Fibroblast of peridontal ligament (primary cell): ENCODE data around the gene TLR9.
"Not testable (repeated sequence)": the region's sequence is repeated elsewhere in the genome, so short reads cannot be mapped to it uniquely, and the experiment has no call there.

Source experiments
- DNase-seq: peaks from one replicate; pipeline ENCODE4 v3.0.0-alpha.2; 2010; ENCODE audit errors: extremely low read depth

TLR9 gene

GRCh38 chr3:52225452-52226228 lies at the start of gene TLR9:
TSS of gene TLR9 (minus strand) at chr3:52225645. CDS start at chr3:52225529, 116 bp downstream.
- no peak for DNase-seq

GRCh38 chr3:52274781-52275180 lies 49.3 kb upstream of the TLR9 start:
- DNase-seq, result not testable (repeated sequence)

- no peak for DNase-seq
Measured at GRCh38 chr3:52272831-52273230, 47.4 kb upstream of the TLR9 start.

GRCh38 chr3:52272172-52272571 lies 46.7 kb upstream of the TLR9 start:
- DNase-seq, result not testable (repeated sequence)

- peak; percentile 41 for DNase-seq
Measured at GRCh38 chr3:52270252-52270754, 44.9 kb upstream of the TLR9 start.

GRCh38 chr3:52269776-52270175 lies 44.3 kb upstream of the TLR9 start:
- DNase-seq, result no peak

- DNase-seq, result no peak
Measured at GRCh38 chr3:52268036-52268435, 42.6 kb upstream of the TLR9 start.

GRCh38 chr3:52265387-52265786 lies 39.9 kb upstream of the TLR9 start:
- DNase-seq, result no peak

- DNase-seq, result no peak
Measured at GRCh38 chr3:52262447-52262846, 37.0 kb upstream of the TLR9 start.

- no peak for DNase-seq
Measured at GRCh38 chr3:52259448-52259847, 34.0 kb upstream of the TLR9 start.

- DNase-seq, result no peak
Measured at GRCh38 chr3:52259035-52259434, 33.6 kb upstream of the TLR9 start.

- no peak for DNase-seq
Measured at GRCh38 chr3:52257911-52258310, 32.5 kb upstream of the TLR9 start.

GRCh38 chr3:52256622-52257021 lies 31.2 kb upstream of the TLR9 start:
- DNase-seq, result no peak

GRCh38 chr3:52256159-52256558 lies 30.7 kb upstream of the TLR9 start:
- no peak for DNase-seq

- no peak for DNase-seq
Measured at GRCh38 chr3:52254608-52255007, 29.2 kb upstream of the TLR9 start.

- DNase-seq, result no peak
Measured at GRCh38 chr3:52253314-52254304, 28.2 kb upstream of the TLR9 start.

- no peak for DNase-seq
Measured at GRCh38 chr3:52250122-52250521, 24.7 kb upstream of the TLR9 start.

GRCh38 chr3:52249683-52250082 lies 24.2 kb upstream of the TLR9 start:
- no peak for DNase-seq

GRCh38 chr3:52248816-52249547 lies 23.5 kb upstream of the TLR9 start:
- no peak for DNase-seq

GRCh38 chr3:52248165-52248541 lies 22.7 kb upstream of the TLR9 start:
- DNase-seq, result no peak

GRCh38 chr3:52247409-52248164 lies 22.1 kb upstream of the TLR9 start:
- no peak for DNase-seq
